ENCODE data around the gene NPY2R.
A peak's percentile ranks its signal among the peaks of the same experiment; 100 is the strongest.

The NPY2R gene, protein sequence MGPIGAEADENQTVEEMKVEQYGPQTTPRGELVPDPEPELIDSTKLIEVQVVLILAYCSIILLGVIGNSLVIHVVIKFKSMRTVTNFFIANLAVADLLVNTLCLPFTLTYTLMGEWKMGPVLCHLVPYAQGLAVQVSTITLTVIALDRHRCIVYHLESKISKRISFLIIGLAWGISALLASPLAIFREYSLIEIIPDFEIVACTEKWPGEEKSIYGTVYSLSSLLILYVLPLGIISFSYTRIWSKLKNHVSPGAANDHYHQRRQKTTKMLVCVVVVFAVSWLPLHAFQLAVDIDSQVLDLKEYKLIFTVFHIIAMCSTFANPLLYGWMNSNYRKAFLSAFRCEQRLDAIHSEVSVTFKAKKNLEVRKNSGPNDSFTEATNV

GRCh38 chr4:155208258-155209054 is at the start of gene NPY2R:
Gene NPY2R (plus strand): TSS chr4:155208636. CDS start chr4:155213940, 5,304 bp downstream.
- DNase-seq = no peak

GRCh38 chr4:155161357-155161756 is 47.1 kb upstream of the NPY2R start:
- no peak for DNase-seq

DNA sequence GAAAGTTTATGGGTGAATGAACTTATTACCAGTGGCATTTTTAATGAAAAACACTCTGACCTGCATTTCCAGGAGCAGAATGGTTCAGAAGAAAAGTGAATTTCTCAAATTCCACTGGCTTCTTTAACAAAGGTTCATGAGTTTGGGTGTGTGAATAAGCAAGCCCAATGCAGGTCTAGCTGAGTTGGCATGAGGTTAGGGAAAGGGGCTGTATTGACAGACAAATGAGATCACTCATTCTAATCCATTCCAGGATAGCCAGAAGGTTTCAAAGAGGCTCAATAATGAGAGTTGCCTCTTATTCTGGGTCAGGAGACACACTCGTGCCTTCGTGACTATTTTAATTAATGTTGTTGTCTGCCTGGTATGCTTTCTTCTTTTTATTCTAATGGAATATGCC is 43.7 kb upstream of the NPY2R start:
- DNase-seq = no peak

GRCh38 chr4:155170569-155170968 is 37.9 kb upstream of the NPY2R start:
- DNase-seq = no peak

DNA sequence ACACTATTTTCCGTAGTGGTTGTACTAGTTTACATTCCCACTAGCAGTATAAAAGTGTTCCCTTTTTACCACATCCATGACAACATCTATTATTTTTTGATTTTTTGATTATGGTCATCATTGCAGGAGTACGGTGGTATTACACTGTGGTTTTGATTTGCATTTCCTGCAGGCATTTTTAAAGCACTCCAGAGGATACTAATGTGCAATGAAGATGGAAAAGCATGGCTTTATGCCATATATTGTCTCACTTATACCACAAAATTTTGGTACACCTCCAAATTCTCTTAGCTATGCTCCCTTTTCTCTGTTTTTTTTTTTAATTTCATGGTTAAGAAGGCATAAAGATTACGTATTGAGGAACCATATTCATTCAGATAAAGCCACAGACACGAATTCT is 35.1 kb upstream of the NPY2R start:
- DNase-seq = no peak

DNA sequence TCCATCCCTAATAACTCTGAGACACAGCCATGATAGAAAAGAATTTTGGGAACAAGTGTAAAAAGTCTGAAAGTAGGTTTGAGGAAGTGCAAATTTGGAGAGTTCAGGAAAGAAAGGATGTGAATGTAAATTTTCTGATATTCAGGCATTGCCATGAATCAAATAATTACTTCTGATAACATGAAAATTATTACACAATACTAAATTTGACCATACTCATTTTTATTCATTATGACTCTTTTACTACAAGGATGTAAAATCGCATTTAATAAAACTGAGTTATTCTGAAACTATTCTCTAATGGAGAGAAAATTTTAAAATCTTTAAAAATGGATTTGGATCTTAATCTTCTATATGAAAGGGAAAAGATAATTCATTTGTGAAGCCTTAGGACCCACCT is 33.8 kb upstream of the NPY2R start:
- DNase-seq = no peak

GRCh38 chr4:155179216-155179615 is 29.2 kb upstream of the NPY2R start:
- DNase-seq = peak; percentile 50

GRCh38 chr4:155186972-155187371 is 21.5 kb upstream of the NPY2R start:
- no peak for DNase-seq

DNA sequence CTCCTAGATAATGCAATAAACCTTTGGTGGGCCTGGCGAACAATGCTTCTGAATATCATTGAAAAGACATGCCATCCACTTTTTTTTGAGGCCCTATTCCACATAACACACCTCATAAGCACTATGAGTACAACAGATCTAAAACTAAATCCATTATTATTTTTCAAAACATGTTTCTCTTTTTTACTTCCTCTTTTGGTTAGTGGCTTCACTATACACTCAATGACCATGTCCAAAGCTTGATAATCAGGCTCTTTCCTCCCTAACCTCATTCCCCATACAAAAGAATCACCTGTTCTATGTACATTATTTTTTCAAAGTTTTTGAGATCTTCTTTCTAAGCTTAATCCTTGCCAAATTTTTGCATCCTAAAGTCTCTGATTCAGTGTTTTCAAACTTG is 20.4 kb upstream of the NPY2R start:
- DNase-seq = no peak

DNA sequence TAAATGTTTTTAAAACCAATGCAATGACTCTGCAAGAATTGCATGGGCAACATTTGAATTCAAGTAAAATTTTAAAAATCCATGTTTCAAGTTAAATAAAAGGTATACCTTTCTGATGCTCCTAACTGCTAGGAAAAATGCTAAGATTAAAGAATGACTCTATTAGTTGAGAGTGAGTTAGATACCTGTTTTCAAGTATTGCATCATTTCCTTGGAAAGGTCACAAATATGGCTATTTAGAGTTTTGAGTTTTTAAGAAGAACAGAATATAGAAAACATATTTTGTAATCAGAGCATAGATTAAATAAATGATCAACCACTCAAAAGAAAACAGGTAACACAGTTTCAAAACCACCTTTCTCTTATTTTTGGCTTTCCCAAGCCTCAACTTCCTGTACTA is 18.3 kb upstream of the NPY2R start:
- DNase-seq = no peak

GRCh38 chr4:155197757-155198156 is 10.7 kb upstream of the NPY2R start:
- no peak for DNase-seq

DNA sequence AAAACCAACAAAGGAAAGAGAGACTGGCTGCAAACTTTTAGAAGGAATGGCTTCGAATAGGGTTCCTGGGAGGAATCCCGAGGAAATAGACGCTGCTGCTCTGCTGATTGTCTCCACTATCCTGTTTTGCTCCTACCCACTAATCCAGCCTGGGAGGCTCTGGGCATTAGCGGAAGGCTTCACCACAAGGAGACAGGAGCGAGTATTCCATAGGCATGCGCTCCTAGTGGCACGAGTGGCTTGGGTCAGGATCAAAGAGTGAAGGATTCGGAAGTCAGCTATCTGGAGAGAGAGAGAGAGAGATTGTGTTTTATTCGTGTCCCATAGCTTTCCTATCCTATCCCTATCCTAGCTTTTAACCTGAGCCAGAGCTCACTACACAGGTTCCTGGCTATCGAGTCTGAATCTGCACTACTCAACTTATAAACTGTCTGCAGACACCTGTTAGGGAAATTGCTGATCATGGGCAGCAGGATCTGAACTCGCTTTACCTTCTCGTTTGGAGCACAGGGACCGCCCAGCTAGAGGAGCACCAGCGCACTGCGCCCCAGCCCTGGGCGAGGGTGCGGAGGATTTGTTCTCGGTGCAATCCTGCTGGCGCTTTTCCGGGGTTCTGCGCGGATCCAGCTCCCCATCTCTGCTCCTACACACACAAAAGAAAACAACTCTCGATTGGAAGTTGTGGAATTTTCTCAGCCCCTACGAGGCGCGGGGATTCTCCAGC is 740 bp upstream of the NPY2R start:
- DNase-seq = no peak

GRCh38 chr4:155220025-155220424 is 11.6 kb downstream of the NPY2R start:
- no peak for DNase-seq

GRCh38 chr4:155227131-155227530 is 18.7 kb downstream of the NPY2R start:
- DNase-seq = no peak

DNA sequence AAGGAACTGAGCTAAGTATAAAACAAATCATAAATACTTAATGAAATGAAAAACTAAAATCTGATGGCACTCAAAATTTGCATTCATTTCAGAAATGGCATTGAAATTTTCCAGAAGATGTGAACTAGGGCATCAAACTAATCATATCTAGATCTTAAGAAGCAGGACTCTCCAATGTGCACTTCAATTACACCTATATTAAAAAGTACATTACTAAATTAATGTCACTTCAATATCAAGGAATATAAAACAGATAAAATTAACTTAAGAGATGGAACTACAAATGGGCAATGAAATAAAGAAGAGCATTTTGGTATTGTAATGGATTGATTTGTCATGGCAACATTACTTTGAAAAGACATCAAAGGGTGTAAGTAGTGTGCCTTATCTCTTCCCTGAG is 20.3 kb downstream of the NPY2R start:
- DNase-seq = no peak

GRCh38 chr4:155232432-155232831 is 24.0 kb downstream of the NPY2R start:
- no peak for DNase-seq

GRCh38 chr4:155234206-155234605 is 25.8 kb downstream of the NPY2R start:
- no peak for DNase-seq

GRCh38 chr4:155237567-155237966 is 29.1 kb downstream of the NPY2R start:
- no peak for DNase-seq

GRCh38 chr4:155241225-155241624 is 32.8 kb downstream of the NPY2R start:
- no peak for DNase-seq

- DNase-seq = no peak
Measured at GRCh38 chr4:155241664-155242063, 33.2 kb downstream of the NPY2R start.

DNA sequence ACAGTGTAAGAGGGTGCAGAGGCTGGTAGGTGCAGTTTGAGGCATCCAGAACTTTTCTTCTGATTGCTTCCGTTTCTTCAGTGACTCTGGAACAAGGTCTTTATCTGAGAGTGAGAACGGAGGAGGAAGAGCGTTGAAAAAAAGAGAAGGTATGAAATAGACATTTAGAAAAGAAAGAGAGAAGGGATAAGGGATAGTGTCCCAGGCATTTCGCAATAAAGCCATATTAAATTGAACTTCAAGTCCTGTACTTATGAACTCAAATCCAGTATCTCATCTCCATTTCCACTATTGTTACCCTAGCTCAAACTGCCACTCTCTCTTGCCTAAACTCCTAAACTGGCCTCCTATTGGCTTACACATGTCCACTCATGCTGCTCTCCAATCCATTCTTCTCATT is 36.7 kb downstream of the NPY2R start:
- DNase-seq = no peak

DNA sequence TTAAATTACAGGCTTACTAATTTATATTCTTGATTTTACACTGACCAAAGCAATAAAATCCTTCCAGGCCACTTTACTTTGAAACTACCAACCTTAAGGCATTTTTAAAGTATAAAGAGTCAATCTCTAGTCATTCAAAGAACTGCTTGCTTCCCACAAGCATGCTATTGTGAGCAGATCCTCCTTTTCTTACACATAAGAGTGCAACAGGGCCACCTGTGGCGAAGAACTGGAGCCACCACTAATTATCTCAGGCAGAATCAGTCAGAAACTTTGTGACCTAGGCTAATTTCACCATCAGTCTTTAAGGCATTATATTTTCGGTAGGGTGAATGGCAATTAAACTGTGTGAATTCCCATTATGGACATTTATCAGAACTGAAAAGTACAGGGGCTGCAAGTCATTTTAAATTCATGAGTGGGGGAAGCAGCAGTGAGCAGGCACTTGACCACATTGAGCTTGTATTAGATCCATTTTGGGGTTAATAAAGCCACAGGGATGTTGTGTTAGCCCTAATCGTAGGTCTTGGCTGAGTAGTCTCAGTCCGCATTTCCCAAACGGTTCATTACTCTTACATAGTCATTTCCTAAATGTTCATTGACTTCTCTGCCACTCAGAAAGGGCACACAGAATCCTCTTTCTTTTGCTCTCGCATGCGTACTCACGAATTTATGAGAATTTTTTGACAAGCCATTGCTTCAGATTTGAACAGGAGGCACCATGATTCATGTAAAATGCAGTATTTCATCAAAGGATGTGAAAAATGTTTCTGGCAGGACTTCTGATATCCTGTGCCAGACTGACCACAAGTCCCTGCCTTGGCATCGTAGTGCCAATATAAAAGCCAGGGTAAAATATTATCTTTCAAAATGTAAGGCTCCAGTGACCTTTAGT is 39.8 kb downstream of the NPY2R start:
- DNase-seq = no peak

Measured in NCI-H1105 treated with DMSO at 0.1 percent for 48 hours (cell line).